CD4-positive, alpha-beta T cell (primary cell): ENCODE results near the gene CADM2. TPM values are rescaled to one million over a fixed set of nuclear protein-coding genes. Genes with fewer than 3 reads are reported as not detected.

Experiments used
- ATAC-seq: fragments of 200-7000 bp; cut with Tn5 transposase; one replicate; pipeline ENCODE4 v1.10.0; 2022; ENCODE audit warnings: mild to moderate bottlenecking; ENCODE audit not compliant: poor library complexity
- CTCF ChIA-PET: fragments of 350-600 bp; sonication (Branson Sonifier 250); formaldehyde crosslinking; loops from one replicate; lab custom pipeline; 2021; ENCODE audit warnings: antibody characterized with exemption, inconsistent platforms; lab: Charles Lee
- POLR2A ChIA-PET: fragments of 350-600 bp; sonication (Branson Sonifier 250); formaldehyde crosslinking; loops from one replicate; lab custom pipeline; 2021; ENCODE audit warnings: antibody characterized with exemption, inconsistent platforms; lab: Charles Lee
- DNase-seq, 14 experiments: peaks; one replicate each; pipeline ENCODE4 v3.0.0-alpha.2; 2013 to 2020; ENCODE audit warnings: mixed read lengths in 2 of 14
- H3K27ac ChIP-seq, 2 donors: one replicate each; pipeline versions ENCODE4 v1.5.1 to v1.7.0; 2013; ENCODE audit warnings: low read length in 2 of 2, low read depth in 1 of 2, mild to moderate bottlenecking in 1 of 2
- H3K27me3 ChIP-seq, 2 experiments: 1 replicate in 1 of 2; 2 replicates in 1 of 2; pipeline versions ENCODE4 v1.6.1 to v1.7.0; 2013; ENCODE audit warnings: low read length in 2 of 2, control low read depth in 1 of 2, mild to moderate bottlenecking in 1 of 2, moderate library complexity in 1 of 2; ENCODE audit not compliant: insufficient read depth in 2 of 2, control insufficient read depth in 1 of 2
- H3K36me3 ChIP-seq: one replicate; pipeline ENCODE4 v1.6.1; 2013; ENCODE audit warnings: low read length, control low read depth; ENCODE audit not compliant: insufficient read depth
- H3K4me1 ChIP-seq: one replicate; pipeline ENCODE4 v1.6.1; 2013; ENCODE audit warnings: low read length, control low read depth; ENCODE audit not compliant: insufficient read depth
- H3K4me3 ChIP-seq: one replicate; pipeline ENCODE4 v1.5.1; 2013; ENCODE audit warnings: mild to moderate bottlenecking, low read length, moderate library complexity
- H3K9me3 ChIP-seq, 2 experiments: 1 replicate in 1 of 2; 2 replicates in 1 of 2; pipeline versions ENCODE4 v1.6.1 to v1.7.0; 2013; ENCODE audit warnings: low read length in 2 of 2, mild to moderate bottlenecking in 2 of 2, control low read depth in 1 of 2, moderate library complexity in 1 of 2; ENCODE audit not compliant: control insufficient read depth in 1 of 2, insufficient read depth in 1 of 2
- H3K27ac Mint-ChIP-seq: one replicate; pipeline ENCODE4 v1.8.0; 2020; ENCODE audit warnings: mixed read lengths
- H3K27me3 Mint-ChIP-seq: one replicate; pipeline ENCODE4 v1.8.0; 2021; ENCODE audit warnings: mixed read lengths
- H3K36me3 Mint-ChIP-seq: one replicate; pipeline ENCODE4 v1.8.0; 2021; ENCODE audit warnings: low read depth, mixed read lengths
- H3K4me1 Mint-ChIP-seq: one replicate; pipeline ENCODE4 v1.8.0; 2021; ENCODE audit warnings: low read depth, mixed read lengths
- H3K4me3 Mint-ChIP-seq: one replicate; pipeline ENCODE4 v1.8.0; 2020; ENCODE audit warnings: mild to moderate bottlenecking, mixed read lengths
- H3K9me3 Mint-ChIP-seq: one replicate; pipeline ENCODE4 v1.8.0; 2020; ENCODE audit warnings: mixed read lengths
- intact Hi-C, 2 experiments: fragments of 100-400 bp; cut with DNase I in 1 of 2; cut with micrococcal nuclease in 1 of 2; formaldehyde crosslinking; loops; one replicate each; pipeline versions ENCODE4 v1.15.1 to v1.9.0; 2023 to 2025; cut with DNase I, micrococcal nuclease
- total RNA-seq, 174 experiments: library from RNA in 2 of 174; stranded (reverse) in 2 of 174; gene quantifications; one replicate each; pipeline ENCODE4 v1.2.3 and lab custom pipeline; 2021 to 2026
- TF ChIP-seq, protein P1 (sequence below): fragments of 200-600 bp; IDR thresholded peaks from one replicate; pipeline ENCODE4 v1.8.0; 2022; ENCODE audit warnings: antibody characterized with exemption, mild to moderate bottlenecking

CADM2 gene
- total RNA-seq, 2 experiments from 2014 or later: 0.03 to 0.11 TPM

DNA sequence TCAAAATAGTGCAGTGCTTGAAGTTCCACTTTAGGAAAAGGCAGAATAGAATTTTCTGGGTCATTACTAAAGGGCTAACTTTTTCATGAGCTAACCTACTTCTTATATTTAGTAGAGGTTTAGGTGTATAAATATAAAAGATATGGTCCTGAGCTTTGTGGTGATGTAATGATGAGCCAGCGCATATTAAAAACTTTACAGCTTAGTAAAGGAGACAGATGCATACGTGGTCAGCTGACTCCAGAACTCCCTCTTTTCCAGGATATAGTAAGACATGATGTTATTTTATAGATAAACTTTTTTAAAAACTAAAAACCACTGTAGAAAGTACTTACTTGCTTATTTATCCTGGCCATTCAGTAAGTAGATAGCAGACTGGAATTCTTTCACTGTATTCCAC lies 895.0 kb downstream of the CADM2 start:
- POLR2A ChIA-PET: no interaction called here
- Histone ChIP-seq H3K4me1 (no peaks in the 10 kb centered on the region), H3K27me3 (no peaks in the 10 kb centered on the region), H3K4me3 (no peak overlapping the region), H3K36me3 (no peaks in the 10 kb centered on the region), H3K27ac (no peak overlapping the region), H3K9me3 (peaks cover 0 to 4% of the 10 kb centered on the region in 2 experiments)
- no peak for DNase-seq
- no peak for ATAC-seq
- Mint-ChIP-seq H3K27me3 (no peaks in the 10 kb centered on the region), H3K9me3 (peaks cover 6% of the 10 kb centered on the region), H3K36me3 (no peaks in the 10 kb centered on the region), H3K4me3 (no peak overlapping the region), H3K27ac (no peak overlapping the region), H3K4me1 (no peaks in the 10 kb centered on the region)
- intact Hi-C loops: no loop called here
- TF ChIP-seq, protein P1, sequence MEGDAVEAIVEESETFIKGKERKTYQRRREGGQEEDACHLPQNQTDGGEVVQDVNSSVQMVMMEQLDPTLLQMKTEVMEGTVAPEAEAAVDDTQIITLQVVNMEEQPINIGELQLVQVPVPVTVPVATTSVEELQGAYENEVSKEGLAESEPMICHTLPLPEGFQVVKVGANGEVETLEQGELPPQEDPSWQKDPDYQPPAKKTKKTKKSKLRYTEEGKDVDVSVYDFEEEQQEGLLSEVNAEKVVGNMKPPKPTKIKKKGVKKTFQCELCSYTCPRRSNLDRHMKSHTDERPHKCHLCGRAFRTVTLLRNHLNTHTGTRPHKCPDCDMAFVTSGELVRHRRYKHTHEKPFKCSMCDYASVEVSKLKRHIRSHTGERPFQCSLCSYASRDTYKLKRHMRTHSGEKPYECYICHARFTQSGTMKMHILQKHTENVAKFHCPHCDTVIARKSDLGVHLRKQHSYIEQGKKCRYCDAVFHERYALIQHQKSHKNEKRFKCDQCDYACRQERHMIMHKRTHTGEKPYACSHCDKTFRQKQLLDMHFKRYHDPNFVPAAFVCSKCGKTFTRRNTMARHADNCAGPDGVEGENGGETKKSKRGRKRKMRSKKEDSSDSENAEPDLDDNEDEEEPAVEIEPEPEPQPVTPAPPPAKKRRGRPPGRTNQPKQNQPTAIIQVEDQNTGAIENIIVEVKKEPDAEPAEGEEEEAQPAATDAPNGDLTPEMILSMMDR: no peak
- CTCF ChIA-PET: no interaction called here

GRCh38 chr3:85862893-85863455 lies 904.2 kb downstream of the CADM2 start:
- Histone ChIP-seq H3K36me3 (no peaks in the 10 kb centered on the region), H3K9me3 (no peaks in the 10 kb centered on the region), H3K4me1 (no peaks in the 10 kb centered on the region), H3K4me3 (no peak overlapping the region), H3K27me3 (no peaks in the 10 kb centered on the region), H3K27ac (no peak overlapping the region)
- ChIA-PET POLR2A (no interaction called here), CTCF (no interaction called here)
- TF ChIP-seq, protein P1: no peak
- DNase-seq (no peak), ATAC-seq (no peak)
- intact Hi-C loops: no loop called here
- Mint-ChIP-seq H3K4me1 (no peaks in the 10 kb centered on the region), H3K36me3 (no peaks in the 10 kb centered on the region), H3K27ac (no peak overlapping the region), H3K27me3 (no peaks in the 10 kb centered on the region), H3K9me3 (peaks cover 2% of the 10 kb centered on the region), H3K4me3 (no peak overlapping the region)

DNA sequence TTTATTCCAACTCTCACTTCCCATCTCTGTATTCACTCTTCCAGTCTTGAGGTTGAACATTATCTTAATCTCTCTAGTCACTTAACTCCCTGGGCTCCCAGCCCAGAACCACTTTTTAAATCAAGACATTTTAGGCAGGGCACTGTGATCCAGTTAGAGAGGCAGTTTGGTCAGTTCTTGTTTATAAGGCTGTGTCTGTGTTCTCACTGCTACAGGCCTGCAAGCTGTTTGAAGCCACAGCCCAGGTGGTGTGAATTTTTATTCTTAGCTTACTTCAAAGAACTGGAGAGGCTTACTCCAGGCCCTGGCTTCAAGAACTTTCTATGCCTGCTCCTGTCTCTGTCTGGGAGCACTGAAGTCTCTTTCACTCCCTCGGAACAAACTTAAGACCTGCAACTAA lies 906.1 kb downstream of the CADM2 start:
- ChIA-PET CTCF (no interaction called here), POLR2A (no interaction called here)
- peaks cover 2% of the 10 kb centered on the region for H3K9me3 Mint-ChIP-seq
- Histone ChIP-seq H3K4me3 (no peak overlapping the region), H3K27me3 (no peaks in the 10 kb centered on the region), H3K4me1 (no peaks in the 10 kb centered on the region), H3K36me3 (no peaks in the 10 kb centered on the region), H3K27ac (no peak overlapping the region), H3K9me3 (peaks cover 0 to 5% of the 10 kb centered on the region in 2 experiments)
- no peaks in the 10 kb centered on the region for H3K27me3 Mint-ChIP-seq
- H3K36me3 Mint-ChIP-seq: no peaks in the 10 kb centered on the region
- H3K4me1 Mint-ChIP-seq: no peaks in the 10 kb centered on the region
- no peak overlapping the region for H3K27ac Mint-ChIP-seq
- H3K4me3 Mint-ChIP-seq: no peak overlapping the region
- no peak for DNase-seq
- no peak for ATAC-seq
- TF ChIP-seq, protein P1: no peak
- intact Hi-C loops: no loop called here
